ENCODE measurements around the gene CEBPZ.
"Not testable (repeated sequence)": the region's sequence is repeated elsewhere in the genome, so short reads cannot be mapped to it uniquely, and the experiment has no call there.

Gene CEBPZ

DNA sequence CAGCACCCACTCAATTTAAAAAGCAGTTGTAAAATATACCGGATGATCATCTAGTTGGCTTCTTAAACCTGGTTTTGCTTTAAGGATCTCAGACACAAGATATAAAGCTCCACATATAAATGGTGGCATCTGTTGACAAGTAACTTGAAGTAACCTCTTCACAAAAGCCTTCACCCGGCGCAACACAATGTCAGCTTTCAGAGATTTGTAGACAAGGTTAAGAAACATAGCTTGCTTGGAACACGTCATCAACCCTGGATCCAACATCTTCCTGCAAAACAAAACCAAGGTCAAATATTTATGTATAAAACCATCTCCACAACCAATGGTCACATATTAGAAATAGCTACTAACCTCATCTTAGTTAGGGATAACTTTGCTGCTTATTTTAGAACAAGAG lies 8.3 kb downstream of the CEBPZ start:
- no peak for DNase-seq (ENCODE audit: low spot score)

- no peak for DNase-seq (ENCODE audit: low spot score)
These were observed 12.3 kb downstream of the CEBPZ start for GRCh38 chr2:37219046-37219445.

- DNase-seq (ENCODE audit: low spot score): no peak
These were observed 16.1 kb downstream of the CEBPZ start for GRCh38 chr2:37215250-37215649.

GRCh38 chr2:37211939-37212338 lies 19.5 kb downstream of the CEBPZ start:
- DNase-seq (ENCODE audit: low spot score): no peak

- DNase-seq (ENCODE audit: low spot score): no peak
These were observed 20.2 kb downstream of the CEBPZ start for GRCh38 chr2:37211212-37211611.

GRCh38 chr2:37206760-37207159 lies 24.6 kb downstream of the CEBPZ start:
- not testable (repeated sequence) for DNase-seq (ENCODE audit: low spot score)

GRCh38 chr2:37205689-37206341 lies 25.6 kb downstream of the CEBPZ start:
- no peak for DNase-seq (ENCODE audit: low spot score)

DNA sequence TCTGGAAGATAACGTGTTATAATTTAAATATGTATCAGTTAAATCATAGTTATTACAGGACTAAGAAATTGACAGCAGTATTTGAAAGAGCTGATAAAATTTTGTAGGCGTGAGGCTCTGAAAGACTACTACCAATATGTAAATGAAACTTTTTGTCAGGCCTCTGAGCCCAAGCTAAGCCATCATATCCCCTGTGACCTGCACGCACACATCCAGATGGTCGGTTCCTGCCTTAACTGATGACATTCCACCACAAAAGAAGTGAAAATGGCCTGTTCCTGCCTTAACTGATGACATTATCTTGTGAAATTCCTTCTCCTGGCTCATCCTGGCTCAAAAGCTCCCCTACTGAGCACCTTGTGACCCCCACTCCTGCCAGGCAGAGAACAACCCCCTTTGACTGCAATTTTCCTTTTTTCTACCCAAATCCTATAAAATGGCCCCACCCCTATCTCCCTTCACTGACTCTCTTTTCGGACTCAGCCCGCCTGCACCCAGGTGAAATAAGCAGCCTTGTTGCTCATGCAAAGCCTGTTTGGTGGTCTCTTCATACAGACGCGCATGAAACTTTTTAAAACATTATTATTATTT lies 26.2 kb downstream of the CEBPZ start:
- DNase-seq (ENCODE audit: low spot score): not testable (repeated sequence)

DNA sequence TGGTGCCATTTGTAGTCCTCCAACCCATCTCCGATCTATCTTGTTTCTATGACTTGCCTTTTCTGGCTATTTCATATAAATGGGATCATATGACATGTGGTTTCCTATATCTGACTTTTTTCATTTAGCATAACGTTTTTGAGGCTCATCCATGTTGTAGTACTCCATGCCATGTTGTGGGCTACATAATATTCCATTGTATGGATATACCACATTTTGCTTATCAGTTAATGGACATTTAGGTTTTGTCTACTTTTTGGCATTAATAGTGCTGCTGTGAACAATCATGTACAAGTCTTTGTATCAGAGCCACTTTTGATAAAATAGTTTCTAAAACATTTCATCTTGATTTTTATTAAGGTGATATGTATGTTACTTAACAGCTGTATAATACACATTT lies 27.7 kb downstream of the CEBPZ start:
- DNase-seq (ENCODE audit: low spot score): no peak

- no peak for DNase-seq (ENCODE audit: low spot score)
These were observed 29.6 kb downstream of the CEBPZ start for GRCh38 chr2:37201766-37202165.

DNA sequence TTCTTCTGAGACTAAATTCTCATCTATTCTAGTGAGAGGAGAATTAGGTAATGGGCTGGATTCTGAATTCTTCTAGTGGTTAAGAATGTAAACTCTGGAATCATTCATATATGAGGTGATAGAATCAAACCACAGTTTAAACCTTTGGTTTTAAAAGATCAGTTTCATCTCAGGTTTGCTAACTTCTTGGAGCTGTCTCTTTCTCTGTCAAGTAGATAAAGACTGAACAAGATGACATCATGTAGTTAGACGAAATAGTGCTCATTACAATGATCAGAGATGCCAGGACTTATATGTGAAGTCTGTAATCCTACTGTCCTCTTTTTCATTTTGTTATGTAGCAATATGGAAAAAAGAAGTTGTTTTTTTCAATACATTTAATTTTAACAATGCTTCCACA lies 30.2 kb downstream of the CEBPZ start:
- DNase-seq (ENCODE audit: low spot score): no peak

GRCh38 chr2:37198681-37199065 lies 32.7 kb downstream of the CEBPZ start:
- no peak for DNase-seq (ENCODE audit: low spot score)

- DNase-seq (ENCODE audit: low spot score): peak; percentile 89
These were observed 34.8 kb downstream of the CEBPZ start, which contains the start of gene CEBPZOS for GRCh38 chr2:37196320-37197195. CEBPZOS (plus strand) TSS chr2:37196496; CDS start chr2:37199705, 3,209 bp downstream.

- not testable (repeated sequence) for DNase-seq (ENCODE audit: low spot score)
These were observed 35.5 kb downstream of the CEBPZ start for GRCh38 chr2:37195862-37196319.

GRCh38 chr2:37192551-37192950 lies 38.8 kb downstream of the CEBPZ start:
- no peak for DNase-seq (ENCODE audit: low spot score)

DNA sequence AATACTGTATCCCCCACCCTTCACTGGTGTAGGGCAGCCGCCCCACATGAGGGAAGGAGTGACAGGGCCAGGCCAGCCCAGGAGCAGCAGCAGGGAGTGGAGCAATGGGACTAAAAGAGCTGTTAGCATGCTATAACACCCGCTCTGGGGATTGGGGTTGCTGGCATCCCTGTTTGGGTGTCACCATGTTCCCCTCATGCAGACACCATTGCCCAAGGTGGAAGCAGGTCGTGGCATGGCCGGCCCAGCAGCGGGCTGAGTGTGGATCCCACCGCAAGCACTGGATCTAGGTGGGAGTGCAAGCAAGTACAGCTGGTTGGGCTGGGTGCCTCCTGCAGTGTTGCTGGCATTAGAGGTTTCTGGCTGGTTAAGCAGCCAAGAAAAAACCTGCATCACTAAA lies 39.6 kb downstream of the CEBPZ start:
- no peak for DNase-seq (ENCODE audit: low spot score)

DNA sequence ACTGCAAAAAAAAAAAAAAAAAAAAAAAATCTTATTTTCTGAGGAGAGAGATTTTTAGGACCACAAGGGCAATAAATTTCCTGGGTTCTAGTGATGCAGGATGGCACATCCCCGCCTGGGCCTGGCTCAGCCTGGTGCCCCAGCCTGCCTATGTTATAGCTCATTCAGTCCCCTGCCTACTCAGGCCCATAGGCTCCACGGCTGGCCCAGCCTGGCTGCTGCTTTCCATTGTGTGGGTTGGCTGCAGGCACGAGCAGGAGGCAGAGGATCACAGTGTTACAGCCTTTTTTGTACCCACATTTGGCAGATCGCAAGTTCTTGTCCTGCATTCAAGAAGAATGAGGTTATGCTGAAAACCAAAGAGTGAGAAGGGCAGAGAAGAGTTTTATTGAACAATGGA lies 40.1 kb downstream of the CEBPZ start:
- DNase-seq (ENCODE audit: low spot score): no peak

DNA sequence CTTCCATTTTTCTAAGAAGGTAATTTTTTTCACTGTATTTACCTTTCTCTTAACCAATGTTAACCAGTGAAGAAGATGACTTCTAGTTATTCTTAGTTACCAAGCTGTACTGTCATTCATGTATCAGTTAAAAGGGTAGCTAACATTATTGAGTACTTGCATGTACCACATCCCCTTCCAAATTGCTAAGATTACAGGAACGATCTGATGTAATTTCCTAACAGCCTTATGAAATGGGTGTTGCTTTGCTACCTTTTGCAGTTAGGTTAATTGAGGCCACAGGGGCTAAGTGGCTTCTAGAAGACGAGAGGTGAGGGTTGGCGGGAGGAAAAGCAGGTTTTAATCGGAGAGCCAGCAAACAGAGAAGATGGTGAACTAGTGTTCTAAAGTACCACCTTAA lies 41.1 kb downstream of the CEBPZ start:
- DNase-seq (ENCODE audit: low spot score): no peak

DNA sequence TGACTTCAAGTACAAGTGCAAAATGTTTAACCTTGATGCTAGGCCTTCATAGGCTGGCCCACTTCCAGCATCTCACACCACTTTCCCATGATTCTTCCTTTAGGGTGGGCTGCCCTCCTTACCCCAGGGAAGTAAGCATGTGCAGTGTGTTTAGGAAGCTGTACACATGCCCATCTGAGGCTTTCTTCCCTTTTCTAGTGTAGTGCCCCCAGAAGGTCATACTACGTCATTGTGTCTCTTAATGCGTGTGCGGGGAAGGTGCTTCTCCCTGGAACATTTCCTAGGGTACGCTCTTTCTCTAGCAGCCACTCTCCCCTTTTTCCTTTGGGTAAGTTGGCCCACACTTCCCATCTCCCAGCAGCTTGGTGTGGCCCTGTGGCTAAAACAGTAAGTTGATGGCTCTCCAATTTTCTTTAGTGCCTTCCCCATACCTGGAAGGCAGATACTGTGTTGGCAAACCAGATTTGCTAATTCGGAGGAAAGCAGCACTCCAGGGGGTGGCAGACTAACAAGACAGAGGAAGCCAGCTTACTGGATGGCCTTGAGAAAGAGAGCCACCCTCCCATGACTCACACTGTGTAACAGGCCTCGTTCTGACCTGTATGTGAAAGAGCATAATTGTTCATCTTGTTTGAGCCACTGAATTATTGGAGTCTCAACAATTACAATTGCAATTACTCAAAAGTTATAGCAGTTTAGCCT lies 41.8 kb downstream of the CEBPZ start:
- DNase-seq (ENCODE audit: low spot score): no peak

DNA sequence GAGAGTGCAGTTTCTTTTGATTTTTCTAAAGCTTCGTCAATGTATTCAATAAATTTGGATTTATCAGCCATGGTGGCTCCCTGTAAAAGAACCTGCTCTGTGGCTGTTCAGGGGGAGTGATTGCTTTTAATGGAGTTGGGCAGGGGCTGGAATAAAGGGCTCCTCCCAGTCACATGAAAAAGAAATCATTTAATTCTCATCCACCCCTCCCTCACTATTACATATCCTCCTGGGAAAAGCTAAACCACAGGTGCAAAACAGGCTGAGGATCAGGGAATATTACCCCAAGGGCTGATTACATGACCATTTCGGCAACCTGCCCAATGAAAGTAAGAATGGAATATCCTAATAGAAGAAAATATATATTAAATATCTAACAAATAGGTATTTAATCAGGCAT lies 42.8 kb downstream of the CEBPZ start, which contains the start of gene SULT6B1:
SULT6B1 (minus strand) TSS at position 101 of the 400 bp plus-strand sequence; CDS start at position 71, 30 bp downstream.
- no peak for DNase-seq (ENCODE audit: low spot score)

GRCh38 chr2:37181726-37182684 lies 49.4 kb downstream of the CEBPZ start:
- DNase-seq (ENCODE audit: low spot score): no peak

All from Ammon's horn (tissue), 1 donor.